HK-2 (cell line): ENCODE measurements around the gene MTREX.

ENCODE experiments used
- DNase-seq: peaks from one replicate; pipeline ENCODE4 v3.0.0-alpha.2; 2018; ENCODE audit not compliant: unreplicated experiment

MTREX gene

GRCh38 chr5:55383254-55383653 is 75.5 kb downstream of the MTREX start:
- DNase-seq: no peak

GRCh38 chr5:55384072-55384471 is 76.3 kb downstream of the MTREX start:
- no peak for DNase-seq

GRCh38 chr5:55385227-55385626 is 77.4 kb downstream of the MTREX start:
- no peak for DNase-seq

- DNase-seq: no peak
Observed at GRCh38 chr5:55385846-55386245, 78.1 kb downstream of the MTREX start.

- no peak for DNase-seq
Observed at GRCh38 chr5:55386356-55386755, 78.6 kb downstream of the MTREX start.

GRCh38 chr5:55387865-55388264 is 80.1 kb downstream of the MTREX start:
- no peak for DNase-seq

GRCh38 chr5:55391707-55392106 is 83.9 kb downstream of the MTREX start:
- no peak for DNase-seq

- no peak for DNase-seq
Observed at GRCh38 chr5:55392669-55393068, 84.9 kb downstream of the MTREX start.

GRCh38 chr5:55393501-55394175 is 85.8 kb downstream of the MTREX start:
- no peak for DNase-seq

- no peak for DNase-seq
Observed at GRCh38 chr5:55402199-55402598, 94.4 kb downstream of the MTREX start.

GRCh38 chr5:55406292-55406691 is 98.5 kb downstream of the MTREX start:
- DNase-seq: no peak

GRCh38 chr5:55407059-55407684 is 99.4 kb downstream of the MTREX start:
- no peak for DNase-seq

- no peak for DNase-seq
Observed at GRCh38 chr5:55407984-55408383, 100.2 kb downstream of the MTREX start.

- no peak for DNase-seq
Observed at GRCh38 chr5:55409775-55410174, 102.0 kb downstream of the MTREX start.

GRCh38 chr5:55410845-55411244 is 103.1 kb downstream of the MTREX start:
- DNase-seq: no peak

- no peak for DNase-seq
Observed at GRCh38 chr5:55411876-55412275, 104.1 kb downstream of the MTREX start.

- DNase-seq: no peak
Observed at GRCh38 chr5:55413644-55414043, 105.9 kb downstream of the MTREX start.

- DNase-seq: no peak
Observed at GRCh38 chr5:55415071-55415470, 107.3 kb downstream of the MTREX start.

- no peak for DNase-seq
Observed at GRCh38 chr5:55416306-55416705, 108.5 kb downstream of the MTREX start.

- DNase-seq: no peak
Observed at GRCh38 chr5:55418994-55419968, 111.5 kb downstream of the MTREX start.

- no peak for DNase-seq
Observed at GRCh38 chr5:55421074-55421529, 113.3 kb downstream of the MTREX start.

- no peak for DNase-seq
Observed at GRCh38 chr5:55426455-55426854, 118.7 kb downstream of the MTREX start.
